SU-DHL-6 (cell line): ENCODE measurements around the gene CTNND2.

ENCODE experiments used
- EZH2phosphoT487 ChIP-seq: fragments of 200-600 bp; sonication (generic), shearing (Covaris generic); conservative IDR thresholded peaks from 2 replicates; pipeline ENCODE4 v1.6.1; 2018; ENCODE audit warnings: mild to moderate bottlenecking, antibody characterized with exemption, low read length, moderate library complexity, mixed read lengths
- TF ChIP-seq, protein P1 (sequence below): fragments of 200-600 bp; sonication (generic); IDR thresholded peaks from one replicate; pipeline ENCODE4 v1.5.1; 2017; ENCODE audit warnings: antibody characterized with exemption, mild to moderate bottlenecking, low read length, moderate library complexity; ENCODE audit not compliant: insufficient read depth, poor library complexity, severe bottlenecking

DNA sequence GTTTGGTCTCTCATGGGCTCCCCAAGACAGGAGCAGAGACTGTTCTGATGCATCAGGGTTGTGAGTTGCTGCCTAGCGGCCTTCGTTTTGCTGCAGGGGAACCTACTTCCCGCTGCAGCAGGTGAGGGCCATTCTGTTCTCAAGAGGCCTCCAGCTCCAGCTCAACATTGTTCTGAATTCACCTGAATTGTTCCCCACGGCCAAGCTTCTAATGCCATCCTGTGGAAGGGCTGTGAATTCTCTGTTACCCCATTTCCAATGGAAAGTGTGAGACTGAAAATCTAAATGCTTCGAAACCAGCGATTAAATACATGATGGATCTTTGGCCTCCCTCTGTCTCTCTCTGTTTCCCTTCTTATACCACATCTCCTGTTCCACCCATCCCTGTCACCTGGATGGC is 794.1 kb downstream of the CTNND2 start:
- TF ChIP-seq, protein P1, sequence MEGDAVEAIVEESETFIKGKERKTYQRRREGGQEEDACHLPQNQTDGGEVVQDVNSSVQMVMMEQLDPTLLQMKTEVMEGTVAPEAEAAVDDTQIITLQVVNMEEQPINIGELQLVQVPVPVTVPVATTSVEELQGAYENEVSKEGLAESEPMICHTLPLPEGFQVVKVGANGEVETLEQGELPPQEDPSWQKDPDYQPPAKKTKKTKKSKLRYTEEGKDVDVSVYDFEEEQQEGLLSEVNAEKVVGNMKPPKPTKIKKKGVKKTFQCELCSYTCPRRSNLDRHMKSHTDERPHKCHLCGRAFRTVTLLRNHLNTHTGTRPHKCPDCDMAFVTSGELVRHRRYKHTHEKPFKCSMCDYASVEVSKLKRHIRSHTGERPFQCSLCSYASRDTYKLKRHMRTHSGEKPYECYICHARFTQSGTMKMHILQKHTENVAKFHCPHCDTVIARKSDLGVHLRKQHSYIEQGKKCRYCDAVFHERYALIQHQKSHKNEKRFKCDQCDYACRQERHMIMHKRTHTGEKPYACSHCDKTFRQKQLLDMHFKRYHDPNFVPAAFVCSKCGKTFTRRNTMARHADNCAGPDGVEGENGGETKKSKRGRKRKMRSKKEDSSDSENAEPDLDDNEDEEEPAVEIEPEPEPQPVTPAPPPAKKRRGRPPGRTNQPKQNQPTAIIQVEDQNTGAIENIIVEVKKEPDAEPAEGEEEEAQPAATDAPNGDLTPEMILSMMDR, result no peak
- TF ChIP-seq EZH2phosphoT487, result no peak
